Hematopoietic multipotent progenitor cell treated with erythropoietin and hydrocortisone succinate and interleukin-3 and kit ligand, for 8 days (in vitro differentiated cells): ENCODE data around the gene TMEM117.
A peak's percentile ranks its signal among the peaks of the same experiment; 100 is the strongest.
"Not testable (repeated sequence)": the region's sequence is repeated elsewhere in the genome, so short reads cannot be mapped to it uniquely, and the experiment has no call there.

ENCODE experiments used
- DNase-seq: peaks from one replicate; pipeline ENCODE4 v3.0.0-alpha.2; 2015

TMEM117 gene

DNA sequence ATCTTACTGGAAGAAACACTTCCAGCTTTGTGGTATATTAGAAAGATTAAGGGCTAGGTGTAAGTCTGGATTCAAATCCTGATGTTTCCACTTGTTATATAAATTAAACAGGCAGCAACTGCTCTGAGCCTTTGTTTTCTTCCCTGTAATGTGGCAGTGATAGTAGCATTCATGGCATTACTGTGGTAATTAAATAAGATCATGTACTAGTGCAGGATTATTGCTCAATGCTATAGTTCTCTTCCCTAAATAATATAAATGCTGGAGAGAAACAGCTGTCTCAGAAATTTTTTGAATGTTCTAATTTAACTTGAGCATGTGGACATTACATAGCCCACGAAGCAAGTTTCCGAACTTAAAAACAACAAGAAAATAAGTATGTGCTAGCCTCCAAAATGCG, 5.4 kb downstream of the TMEM117 start:
- DNase-seq, result no peak

GRCh38 chr12:43842259-43842658, 6.4 kb downstream of the TMEM117 start:
- DNase-seq, result no peak

- DNase-seq, result peak; percentile 33
Measured at GRCh38 chr12:43847425-43848225, 11.7 kb downstream of the TMEM117 start.

GRCh38 chr12:43848226-43848507, 12.3 kb downstream of the TMEM117 start:
- peak; percentile 30 for DNase-seq

- no peak for DNase-seq
Measured at GRCh38 chr12:43848786-43849185, 12.9 kb downstream of the TMEM117 start.

GRCh38 chr12:43852744-43853143, 16.9 kb downstream of the TMEM117 start:
- DNase-seq, result no peak

- DNase-seq, result no peak
Measured at GRCh38 chr12:43856972-43857371, 21.1 kb downstream of the TMEM117 start.

GRCh38 chr12:43858096-43858495, 22.2 kb downstream of the TMEM117 start:
- no peak for DNase-seq

DNA sequence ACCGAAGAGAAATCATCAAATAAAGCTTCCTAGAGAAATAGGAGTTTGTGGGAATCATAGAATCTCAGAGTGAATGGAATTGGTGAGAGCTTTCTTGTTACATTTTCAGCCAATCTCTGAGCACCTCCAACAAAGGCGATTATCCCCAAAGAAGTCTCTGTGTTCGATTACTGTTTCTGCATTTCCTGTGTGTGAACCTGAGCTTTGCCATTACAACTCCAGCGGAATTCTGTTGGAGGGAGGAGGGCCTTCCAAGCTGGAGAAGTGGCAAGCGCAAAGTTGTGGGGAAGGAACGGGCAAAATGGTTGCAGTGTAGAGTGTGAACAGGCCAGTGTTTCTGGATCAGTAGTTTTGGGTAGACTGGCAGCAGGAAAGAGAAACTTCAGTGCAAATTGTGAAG, 23.1 kb downstream of the TMEM117 start:
- no peak for DNase-seq

- no peak for DNase-seq
Measured at GRCh38 chr12:43861015-43861839, 25.3 kb downstream of the TMEM117 start.

DNA sequence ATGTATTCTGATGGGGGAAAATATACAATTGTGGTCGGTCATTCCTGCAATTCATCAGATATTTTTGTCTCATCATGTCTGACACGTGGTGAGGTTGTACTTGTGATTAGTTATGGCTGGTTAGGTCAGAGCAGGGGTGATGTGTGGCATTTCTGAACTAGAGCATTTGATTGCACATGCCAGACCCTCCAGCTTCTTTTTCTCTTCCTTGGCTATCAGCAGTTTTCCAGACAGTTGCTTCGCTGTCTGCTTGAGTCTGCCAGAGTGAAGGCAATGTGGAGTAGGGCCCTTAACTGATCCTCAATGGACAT, 25.9 kb downstream of the TMEM117 start:
- no peak for DNase-seq

DNA sequence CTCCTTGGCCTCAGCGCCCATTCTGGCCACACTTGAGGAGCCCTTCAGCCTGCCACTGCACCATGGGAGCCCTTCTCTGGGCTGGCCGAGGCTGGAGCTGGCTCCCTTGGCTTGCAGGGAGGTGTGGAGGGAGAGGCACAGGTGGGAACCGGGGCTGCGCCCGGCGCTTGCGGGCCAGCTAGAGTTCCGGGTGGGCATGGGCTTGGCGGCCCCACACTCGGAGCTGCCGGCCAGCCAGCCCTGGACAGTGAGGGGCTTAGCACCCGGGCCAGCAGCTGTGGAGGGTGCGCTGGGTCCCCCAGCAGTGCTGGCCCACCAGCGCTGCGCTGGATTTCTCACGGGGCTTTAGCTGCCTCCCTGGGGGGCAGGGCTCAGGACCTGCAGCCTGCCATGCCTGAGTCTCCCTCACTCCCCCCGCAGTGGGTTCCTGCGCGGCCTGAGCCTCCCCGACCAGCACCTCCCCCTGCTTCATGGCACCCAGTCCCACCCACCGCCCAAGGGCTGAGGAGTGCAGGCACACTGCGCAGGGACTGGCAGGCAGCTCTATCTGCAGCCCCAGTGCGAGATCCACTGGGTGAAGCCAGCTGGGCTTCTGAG, 28.0 kb downstream of the TMEM117 start:
- DNase-seq, result no peak

- DNase-seq, result not testable (repeated sequence)
Measured at GRCh38 chr12:43864557-43864956, 28.7 kb downstream of the TMEM117 start.

DNA sequence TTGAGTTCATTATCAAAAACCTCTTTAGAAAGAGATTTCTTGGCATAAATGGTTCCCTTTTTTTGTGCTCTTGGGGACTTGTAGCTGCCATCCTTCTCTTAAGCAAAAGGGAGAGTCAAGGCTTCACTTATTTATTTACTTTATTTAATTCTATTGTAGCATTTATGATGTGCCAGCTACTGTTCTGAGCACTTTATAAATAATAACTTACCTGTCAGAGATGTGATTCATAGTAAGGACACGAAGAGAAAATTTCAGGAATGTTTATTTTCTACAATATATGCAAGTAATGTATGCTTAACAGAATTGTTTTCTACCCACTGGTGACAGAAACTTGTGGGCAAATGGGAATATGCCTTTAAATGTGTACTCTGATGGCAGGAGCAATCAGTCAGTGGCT, 33.3 kb downstream of the TMEM117 start:
- DNase-seq, result no peak

DNA sequence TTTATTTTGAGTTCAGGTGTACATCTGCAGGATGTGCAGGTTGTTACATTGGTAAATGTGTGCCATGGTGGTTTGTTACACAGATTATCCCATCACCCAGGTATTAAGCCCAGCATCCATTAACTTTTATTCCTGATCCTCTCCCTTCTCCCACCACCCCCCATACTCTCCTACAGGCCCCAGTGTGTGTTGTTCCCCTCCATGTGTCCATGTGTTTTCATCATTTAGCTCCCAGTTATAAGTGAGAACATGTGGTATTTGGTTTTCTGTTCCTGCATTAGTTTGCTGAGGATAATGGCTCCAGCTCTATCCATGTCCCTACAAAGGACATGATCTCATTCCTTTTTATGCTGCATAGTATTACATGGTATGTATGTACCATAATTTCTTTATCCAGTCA, 33.9 kb downstream of the TMEM117 start:
- DNase-seq, result not testable (repeated sequence)

- DNase-seq, result not testable (repeated sequence)
Measured at GRCh38 chr12:43871258-43871657, 35.4 kb downstream of the TMEM117 start.

- no peak for DNase-seq
Measured at GRCh38 chr12:43872396-43872795, 36.5 kb downstream of the TMEM117 start.

DNA sequence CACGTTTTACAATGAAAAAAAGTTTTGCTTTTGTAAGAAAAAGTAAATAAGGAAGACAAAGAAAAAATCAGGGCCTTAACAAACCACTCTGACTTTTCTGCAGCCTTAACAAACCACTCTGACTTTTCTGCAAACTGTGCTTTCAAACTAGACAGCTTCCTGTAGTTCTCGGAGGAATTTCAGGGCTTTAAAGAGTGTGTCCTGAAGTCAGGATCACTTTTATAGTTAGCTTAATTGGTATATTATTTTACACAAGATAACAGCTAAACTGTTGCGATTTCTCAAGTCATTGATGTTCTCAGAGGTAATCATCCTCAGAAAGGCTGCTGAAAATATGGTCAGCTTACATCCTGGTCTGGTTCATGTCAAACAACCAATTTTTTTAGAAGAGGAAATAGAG, 42.2 kb downstream of the TMEM117 start:
- DNase-seq, result no peak

GRCh38 chr12:43880547-43880946, 44.7 kb downstream of the TMEM117 start:
- DNase-seq, result no peak

- DNase-seq, result peak; percentile 70
Measured at GRCh38 chr12:43882578-43883178, 46.8 kb downstream of the TMEM117 start.

DNA sequence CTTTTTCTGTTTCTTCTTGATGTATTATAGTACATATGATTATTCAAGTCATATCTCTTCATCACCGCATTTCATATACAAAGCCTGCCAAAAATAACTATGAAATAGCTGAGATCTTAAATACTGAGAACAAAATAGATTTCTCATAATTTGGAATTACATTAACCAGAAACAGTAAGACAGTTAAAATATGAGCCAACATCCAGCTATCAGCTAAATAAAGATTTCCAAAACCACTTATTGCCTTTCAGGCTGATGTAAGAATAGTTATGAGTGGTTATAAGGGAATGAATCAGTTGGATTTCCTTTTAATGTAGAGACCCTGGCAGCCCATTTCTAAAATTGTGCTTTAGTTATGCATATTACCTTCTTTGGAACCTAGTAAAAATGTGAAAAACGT, 47.4 kb downstream of the TMEM117 start:
- no peak for DNase-seq

- DNase-seq, result no peak
Measured at GRCh38 chr12:43883748-43884147, 47.9 kb downstream of the TMEM117 start.

- DNase-seq, result no peak
Measured at GRCh38 chr12:43884683-43885410, 49.0 kb downstream of the TMEM117 start.
